Measurements from ENCODE around the gene IRF7. TPM values are rescaled to one million over a fixed set of nuclear protein-coding genes. Genes with fewer than 3 reads are reported as not detected.
A peak's percentile ranks its signal among the peaks of the same experiment; 100 is the strongest.
"Not testable (repeated sequence)": the region's sequence is repeated elsewhere in the genome, so short reads cannot be mapped to it uniquely, and the experiment has no call there.

The IRF7 gene
- total RNA-seq, 1 donor from 2014 or later, result 29.1 TPM

GRCh38 chr11:581752-582151, 34.0 kb downstream of the IRF7 start:
- no peak for DNase-seq (ENCODE audit: low spot score)

- no peak for DNase-seq (ENCODE audit: low spot score)
These were observed 34.4 kb downstream of the IRF7 start for GRCh38 chr11:581342-581741.

GRCh38 chr11:579830-580601, 35.7 kb downstream of the IRF7 start:
- no peak for DNase-seq (ENCODE audit: low spot score)

- DNase-seq (ENCODE audit: low spot score), result no peak
These were observed 37.3 kb downstream of the IRF7 start for GRCh38 chr11:578276-579035.

- DNase-seq (ENCODE audit: low spot score), result no peak
These were observed 38.2 kb downstream of the IRF7 start for GRCh38 chr11:577611-577894.

- no peak for DNase-seq (ENCODE audit: low spot score)
These were observed 38.7 kb downstream of the IRF7 start for GRCh38 chr11:576811-577610.

- DNase-seq (ENCODE audit: low spot score), result peak; percentile 98
These were observed 39.6 kb downstream of the IRF7 start, which contains the start of gene PHRF1 for GRCh38 chr11:575996-576768. Gene PHRF1, plus strand, starts transcription at chr11:576470. Its CDS starts 5,043 bp downstream, at chr11:581513.

GRCh38 chr11:575313-575995, 40.3 kb downstream of the IRF7 start:
- no peak for DNase-seq (ENCODE audit: low spot score)

GRCh38 chr11:574632-575312, 41.0 kb downstream of the IRF7 start:
- no peak for DNase-seq (ENCODE audit: low spot score)

- not testable (repeated sequence) for DNase-seq (ENCODE audit: low spot score)
These were observed 41.6 kb downstream of the IRF7 start for GRCh38 chr11:574031-574570.

- no peak for DNase-seq (ENCODE audit: low spot score)
These were observed 42.5 kb downstream of the IRF7 start for GRCh38 chr11:573146-573759.

- no peak for DNase-seq (ENCODE audit: low spot score)
These were observed 44.0 kb downstream of the IRF7 start for GRCh38 chr11:571802-572185.

- no peak for DNase-seq (ENCODE audit: low spot score)
These were observed 46.4 kb downstream of the IRF7 start for GRCh38 chr11:569158-569885.

- DNase-seq (ENCODE audit: low spot score), result peak; percentile 96
These were observed 47.2 kb downstream of the IRF7 start for GRCh38 chr11:568306-569157.

- no peak for DNase-seq (ENCODE audit: low spot score)
These were observed 48.0 kb downstream of the IRF7 start for GRCh38 chr11:567629-568292.

GRCh38 chr11:567011-567628, 48.6 kb downstream of the IRF7 start:
- DNase-seq (ENCODE audit: low spot score), result no peak

Data from mesenteric fat pad (tissue), 1 donor.